ENCODE data around the gene PDE9A.

DNA sequence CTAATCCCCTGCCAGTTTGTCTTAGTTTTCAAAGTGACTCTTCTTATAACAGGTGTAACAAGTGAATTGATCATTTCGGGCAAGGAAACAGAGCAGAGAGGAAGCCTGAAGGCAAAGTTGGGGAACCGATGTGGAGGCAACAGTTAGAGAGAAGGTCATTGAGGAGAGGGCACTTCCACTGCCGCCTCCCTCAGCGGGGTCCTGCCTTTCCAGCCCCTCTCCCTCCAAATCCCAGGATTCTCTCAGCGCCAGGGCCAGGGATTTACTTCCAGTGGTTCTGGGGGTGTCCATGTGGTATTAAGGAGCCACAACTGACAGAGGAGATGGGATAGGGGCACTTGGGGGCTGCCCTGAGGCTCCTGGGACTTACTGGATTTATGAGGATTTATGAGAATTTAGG, 39.7 kb upstream of the PDE9A start:
- TF ChIP-seq, protein P1, sequence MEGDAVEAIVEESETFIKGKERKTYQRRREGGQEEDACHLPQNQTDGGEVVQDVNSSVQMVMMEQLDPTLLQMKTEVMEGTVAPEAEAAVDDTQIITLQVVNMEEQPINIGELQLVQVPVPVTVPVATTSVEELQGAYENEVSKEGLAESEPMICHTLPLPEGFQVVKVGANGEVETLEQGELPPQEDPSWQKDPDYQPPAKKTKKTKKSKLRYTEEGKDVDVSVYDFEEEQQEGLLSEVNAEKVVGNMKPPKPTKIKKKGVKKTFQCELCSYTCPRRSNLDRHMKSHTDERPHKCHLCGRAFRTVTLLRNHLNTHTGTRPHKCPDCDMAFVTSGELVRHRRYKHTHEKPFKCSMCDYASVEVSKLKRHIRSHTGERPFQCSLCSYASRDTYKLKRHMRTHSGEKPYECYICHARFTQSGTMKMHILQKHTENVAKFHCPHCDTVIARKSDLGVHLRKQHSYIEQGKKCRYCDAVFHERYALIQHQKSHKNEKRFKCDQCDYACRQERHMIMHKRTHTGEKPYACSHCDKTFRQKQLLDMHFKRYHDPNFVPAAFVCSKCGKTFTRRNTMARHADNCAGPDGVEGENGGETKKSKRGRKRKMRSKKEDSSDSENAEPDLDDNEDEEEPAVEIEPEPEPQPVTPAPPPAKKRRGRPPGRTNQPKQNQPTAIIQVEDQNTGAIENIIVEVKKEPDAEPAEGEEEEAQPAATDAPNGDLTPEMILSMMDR (IDR thresholded peaks at IDR 0.05; ENCODE audit: extremely low read depth in 1 of 2, insufficient read depth in 1 of 2, low read depth in 1 of 2, low read length in 2 of 2), result no peak
- TF ChIP-seq POLR2AphosphoS5 (IDR thresholded peaks at IDR 0.05; ENCODE audit: insufficient read depth, low read depth, low read length) (no peak), EZH2 (IDR thresholded peaks at IDR 0.05; ENCODE audit: borderline replicate concordance, low read depth, low read length, severe bottlenecking) (no peak), JUN (IDR thresholded peaks at IDR 0.05; ENCODE audit: borderline replicate concordance, insufficient read depth, insufficient read length, low read depth) (no peak), POLR2A (IDR thresholded peaks at IDR 0.05; ENCODE audit: low read depth, low read length) (no peak), GATA2 (IDR thresholded peaks at IDR 0.05; ENCODE audit: insufficient read depth, insufficient read length, low read depth, low read length) (no peak), FOS (IDR thresholded peaks at IDR 0.05; ENCODE audit: borderline replicate concordance, insufficient read depth, low read length) (no peak), MYC (IDR thresholded peaks at IDR 0.05; ENCODE audit: low read depth, low read length) (no peak)
- TF ChIP-seq, protein P2, sequence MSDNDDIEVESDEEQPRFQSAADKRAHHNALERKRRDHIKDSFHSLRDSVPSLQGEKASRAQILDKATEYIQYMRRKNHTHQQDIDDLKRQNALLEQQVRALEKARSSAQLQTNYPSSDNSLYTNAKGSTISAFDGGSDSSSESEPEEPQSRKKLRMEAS (IDR thresholded peaks at IDR 0.05; ENCODE audit: insufficient read depth, insufficient read length), result no peak
